ENCODE measurements around the gene SUB1. TPM values are rescaled to one million over a fixed set of nuclear protein-coding genes. Genes with fewer than 3 reads are reported as not detected.
"Not testable (repeated sequence)": the region's sequence is repeated elsewhere in the genome, so short reads cannot be mapped to it uniquely, and the experiment has no call there.

Gene SUB1
- polyA plus RNA-seq, 1 donor = 295 TPM

DNA sequence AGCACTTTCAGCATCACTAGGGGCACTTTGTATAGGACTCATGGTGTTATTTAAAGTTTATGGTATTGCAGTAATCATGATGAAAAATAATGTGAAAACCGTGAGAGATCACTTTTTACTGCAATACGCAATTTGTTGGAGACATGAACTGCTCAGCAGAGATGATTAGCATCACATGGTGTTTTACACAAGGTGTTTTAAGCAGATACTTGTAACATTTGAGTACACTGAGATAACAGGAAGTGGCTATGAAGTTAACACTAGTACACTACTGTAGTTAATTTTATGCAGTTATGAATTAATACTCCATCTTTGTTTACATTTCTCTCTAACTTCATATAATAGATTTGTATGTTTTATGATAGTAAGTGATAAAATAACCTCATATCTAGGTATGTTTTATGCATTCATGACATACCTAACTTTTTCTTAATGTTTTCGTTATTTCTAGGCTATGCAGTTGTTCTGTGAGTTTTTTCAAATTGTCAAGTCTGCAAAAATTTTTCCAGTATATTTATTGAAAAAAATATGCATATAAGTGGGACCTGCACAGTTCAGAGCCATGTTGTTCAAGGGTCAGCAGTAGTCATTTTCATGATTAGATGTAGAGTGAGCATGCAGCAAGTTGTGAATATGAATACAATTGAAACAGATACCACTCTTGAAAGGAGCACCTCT lies 13.0 kb downstream of the SUB1 start:
- no peak for DNase-seq

DNA sequence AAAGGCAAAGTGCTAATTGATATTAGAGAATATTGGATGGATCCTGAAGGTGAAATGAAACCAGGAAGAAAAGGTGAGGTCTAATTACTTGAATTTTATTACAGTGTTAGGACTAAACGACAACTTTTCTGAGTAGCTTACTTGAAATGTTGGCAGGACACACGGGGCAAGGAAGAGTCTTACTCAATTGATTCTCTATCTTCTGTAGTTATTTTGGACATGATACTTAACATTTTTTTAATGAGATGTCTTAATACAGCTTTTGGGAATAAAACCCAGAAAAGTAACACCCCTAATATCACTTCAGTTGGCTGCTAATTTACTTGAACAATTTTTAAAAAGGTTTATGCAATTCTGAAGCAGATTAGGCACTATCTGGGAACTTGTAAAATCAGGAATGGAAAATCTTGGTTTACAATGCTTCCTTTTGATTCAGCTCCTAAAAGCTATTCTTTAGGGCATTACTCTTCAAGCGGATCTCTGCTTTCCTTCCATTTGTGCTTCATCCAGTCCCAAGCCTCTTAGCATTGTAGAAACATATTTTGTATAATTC lies 13.7 kb downstream of the SUB1 start:
- no peak for DNase-seq

DNA sequence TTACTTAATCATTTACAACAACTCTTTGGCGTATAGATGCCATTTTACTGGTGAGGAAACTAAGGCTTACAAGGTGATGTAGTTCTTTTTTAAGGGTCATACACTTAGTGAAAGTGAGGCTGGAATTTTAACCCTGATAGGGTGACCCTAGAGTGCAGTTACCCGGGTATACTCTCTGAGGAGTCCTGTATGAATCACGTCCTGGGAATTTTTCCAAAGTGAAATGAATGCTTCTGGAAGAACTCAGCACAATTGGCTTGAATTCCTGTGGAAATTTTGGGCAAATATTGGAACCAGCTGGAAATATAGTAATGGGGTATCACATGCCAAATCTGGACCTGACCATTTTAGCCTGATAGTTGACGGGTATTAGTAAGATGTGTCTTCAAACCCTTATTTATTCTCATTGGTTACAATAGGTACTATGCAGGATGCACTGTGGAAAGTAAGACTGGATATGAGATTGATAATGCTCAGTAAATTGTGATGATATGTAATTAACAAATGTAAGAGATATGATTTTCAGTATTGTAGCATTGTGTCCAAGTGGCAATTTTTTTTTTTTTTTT lies 14.8 kb downstream of the SUB1 start:
- no peak for DNase-seq

- DNase-seq = no peak
Measured at GRCh38 chr5:32601623-32602295, 16.4 kb downstream of the SUB1 start.

GRCh38 chr5:32602906-32603305 lies 17.5 kb downstream of the SUB1 start:
- DNase-seq = no peak

DNA sequence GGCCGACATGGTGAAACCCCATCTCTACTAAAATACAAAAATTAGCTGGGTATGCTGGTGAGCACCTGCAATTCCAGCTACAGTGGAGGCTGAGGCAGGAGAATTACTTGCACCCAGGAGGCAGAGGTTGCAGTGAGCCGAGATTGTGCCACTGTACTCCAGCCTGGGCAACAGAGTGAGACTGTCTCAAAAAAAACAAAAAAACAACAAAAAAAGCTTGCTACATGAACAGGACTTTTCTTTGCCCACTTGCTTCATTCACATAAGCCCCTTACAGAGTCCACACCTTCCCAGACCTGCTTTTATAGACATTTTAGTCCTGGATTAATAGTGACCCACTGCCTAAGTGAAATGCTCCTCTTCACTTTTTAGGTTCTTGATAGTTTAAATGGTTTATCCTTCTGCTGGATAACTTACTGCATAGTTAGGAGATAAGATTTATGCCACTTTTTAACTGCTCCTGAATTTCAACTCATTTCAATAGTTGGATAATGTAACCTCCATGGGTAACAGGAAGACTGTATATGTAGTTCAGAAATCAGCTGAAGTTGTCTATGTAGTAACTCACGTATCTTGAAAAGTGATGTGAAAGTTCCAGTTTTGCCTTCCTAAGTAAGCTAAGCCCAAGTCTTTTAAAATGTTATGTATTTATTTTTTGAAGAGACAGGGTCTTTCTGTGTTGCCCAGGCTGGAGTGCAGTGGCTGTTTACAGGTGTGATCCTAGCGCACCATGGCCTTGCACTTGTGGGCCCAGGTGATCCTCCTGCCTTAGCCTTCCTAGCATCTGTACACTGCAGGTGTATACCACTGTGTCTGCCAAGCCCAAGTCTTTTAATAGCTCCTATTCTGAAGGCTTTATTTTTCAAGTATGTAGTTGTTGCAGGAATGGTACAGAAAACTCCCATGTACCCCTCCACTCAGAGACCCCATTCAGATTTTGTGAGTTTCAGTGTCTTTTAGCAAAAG lies 19.7 kb downstream of the SUB1 start:
- DNase-seq = no peak

DNA sequence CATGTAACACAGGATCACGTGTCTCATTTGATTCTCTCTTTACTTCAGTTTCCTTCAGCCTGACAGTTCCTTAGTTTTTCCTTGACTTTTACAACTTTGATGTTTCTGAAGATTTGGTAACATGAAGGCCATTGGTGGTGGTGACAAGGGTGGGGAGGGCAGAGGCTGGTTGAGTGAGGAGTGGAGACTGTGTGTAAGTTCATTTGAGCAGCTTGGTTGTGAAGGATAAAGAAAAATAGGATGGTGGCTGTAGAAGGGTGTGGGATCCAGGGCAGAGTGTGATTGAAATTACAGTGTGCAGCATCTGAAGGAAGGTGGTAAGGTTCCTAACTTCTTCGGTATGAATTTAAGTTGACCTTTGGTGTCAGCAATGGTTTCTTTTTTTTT lies 20.4 kb downstream of the SUB1 start:
- DNase-seq = no peak

GRCh38 chr5:32612134-32612888 lies 27.0 kb downstream of the SUB1 start:
- DNase-seq = no peak

- DNase-seq = peak; percentile 74
Measured at GRCh38 chr5:32613050-32613672, 27.8 kb downstream of the SUB1 start.

DNA sequence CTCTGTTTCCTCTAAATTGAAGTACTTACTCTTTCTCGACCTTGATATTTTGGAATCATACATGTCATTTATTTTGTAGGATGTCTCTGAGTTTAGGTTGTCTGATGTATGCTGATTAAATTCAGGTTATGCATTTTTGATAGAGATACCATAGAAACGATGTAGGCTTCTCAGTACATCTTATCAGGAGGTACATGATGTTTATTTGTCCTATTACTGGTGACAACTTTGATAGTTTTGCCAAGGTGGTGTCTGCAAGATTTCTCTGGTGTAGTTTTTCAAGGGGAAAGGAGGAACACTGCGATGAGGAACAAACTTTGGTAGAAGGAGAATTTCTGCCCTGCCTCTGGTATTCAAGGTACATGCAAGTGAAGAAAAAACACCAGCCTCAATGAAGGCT lies 29.9 kb downstream of the SUB1 start:
- DNase-seq = no peak

GRCh38 chr5:32618962-32619361 lies 33.6 kb downstream of the SUB1 start:
- no peak for DNase-seq

- no peak for DNase-seq
Measured at GRCh38 chr5:32621256-32621655, 35.9 kb downstream of the SUB1 start.

DNA sequence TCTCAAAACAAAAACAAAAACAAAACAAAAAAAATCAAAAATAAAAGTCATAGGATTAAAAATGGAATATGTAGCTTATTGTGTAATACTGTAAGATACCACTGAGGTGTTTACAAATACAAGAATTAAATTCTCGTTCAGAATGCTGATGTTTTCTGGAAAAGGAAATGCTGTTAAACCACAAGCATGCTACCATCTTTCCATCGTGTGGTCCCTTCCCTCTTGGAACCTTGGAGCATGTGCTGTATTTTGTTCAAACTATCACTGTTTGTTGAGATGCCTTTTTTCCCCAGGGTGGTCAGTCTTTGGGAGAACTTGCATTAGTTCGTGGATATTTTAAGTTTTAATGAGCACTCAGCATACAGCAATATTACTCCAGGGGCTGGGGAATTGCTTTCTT lies 39.7 kb downstream of the SUB1 start:
- DNase-seq = no peak

DNA sequence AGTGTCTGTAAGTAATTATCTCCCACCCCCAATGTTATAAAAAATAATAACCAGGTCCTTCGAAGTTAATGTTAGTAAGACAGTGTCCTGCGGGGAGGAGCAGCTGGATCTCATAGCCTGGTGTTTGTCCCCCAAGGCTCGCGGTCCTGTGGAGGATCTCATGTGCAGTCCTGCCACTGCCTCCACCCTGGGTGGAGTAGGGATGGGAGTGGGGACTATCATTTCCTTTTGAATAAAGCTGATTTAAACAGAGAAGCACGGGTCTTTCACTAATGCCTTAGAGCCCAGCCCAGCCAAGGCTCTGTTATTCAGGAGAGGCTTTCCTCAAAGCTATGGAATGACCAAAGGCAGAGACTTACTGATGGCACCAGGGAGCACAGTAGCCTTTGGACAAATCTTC lies 40.2 kb downstream of the SUB1 start:
- DNase-seq = no peak

DNA sequence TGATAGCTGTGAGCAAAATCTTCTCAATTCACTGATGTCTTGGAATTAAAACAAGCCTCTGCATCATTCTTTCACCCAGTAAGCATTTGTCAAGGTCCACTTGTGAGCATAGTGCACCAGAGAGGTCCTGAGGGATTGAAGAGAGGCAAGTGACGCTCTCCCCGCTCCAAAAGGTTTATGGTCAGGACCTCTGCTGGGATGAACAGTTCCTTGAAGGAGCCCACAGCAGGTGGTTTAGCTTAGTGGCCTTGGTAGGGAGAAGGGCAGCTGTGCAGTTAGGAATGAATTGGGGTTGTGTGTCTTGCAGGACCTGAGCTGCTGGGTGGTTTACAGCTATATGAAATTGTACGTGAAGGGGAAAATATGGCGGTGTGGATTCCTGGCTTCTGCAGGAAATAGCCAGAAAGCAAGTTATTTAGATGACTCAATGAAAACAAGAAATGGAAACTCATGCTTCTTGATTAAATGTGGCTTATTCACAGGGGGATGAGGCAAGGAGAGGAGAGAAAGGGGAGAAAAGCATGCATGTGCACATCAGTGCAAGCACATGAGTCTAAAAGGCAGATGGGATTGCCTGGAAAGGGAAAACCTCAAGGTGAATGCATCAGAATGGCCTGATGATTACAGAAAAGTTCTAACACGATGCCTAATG lies 42.0 kb downstream of the SUB1 start:
- DNase-seq = no peak

GRCh38 chr5:32628049-32628844 lies 42.9 kb downstream of the SUB1 start:
- no peak for DNase-seq

GRCh38 chr5:32630867-32631491 lies 45.6 kb downstream of the SUB1 start:
- DNase-seq = no peak

- DNase-seq = not testable (repeated sequence)
Measured at GRCh38 chr5:32633017-32633416, 47.7 kb downstream of the SUB1 start.

- DNase-seq = no peak
Measured at GRCh38 chr5:32638309-32638708, 53.0 kb downstream of the SUB1 start.
